Measurements from ENCODE around the gene NRL.
"Not testable (repeated sequence)": the region's sequence is repeated elsewhere in the genome, so short reads cannot be mapped to it uniquely, and the experiment has no call there.

Gene NRL

DNA sequence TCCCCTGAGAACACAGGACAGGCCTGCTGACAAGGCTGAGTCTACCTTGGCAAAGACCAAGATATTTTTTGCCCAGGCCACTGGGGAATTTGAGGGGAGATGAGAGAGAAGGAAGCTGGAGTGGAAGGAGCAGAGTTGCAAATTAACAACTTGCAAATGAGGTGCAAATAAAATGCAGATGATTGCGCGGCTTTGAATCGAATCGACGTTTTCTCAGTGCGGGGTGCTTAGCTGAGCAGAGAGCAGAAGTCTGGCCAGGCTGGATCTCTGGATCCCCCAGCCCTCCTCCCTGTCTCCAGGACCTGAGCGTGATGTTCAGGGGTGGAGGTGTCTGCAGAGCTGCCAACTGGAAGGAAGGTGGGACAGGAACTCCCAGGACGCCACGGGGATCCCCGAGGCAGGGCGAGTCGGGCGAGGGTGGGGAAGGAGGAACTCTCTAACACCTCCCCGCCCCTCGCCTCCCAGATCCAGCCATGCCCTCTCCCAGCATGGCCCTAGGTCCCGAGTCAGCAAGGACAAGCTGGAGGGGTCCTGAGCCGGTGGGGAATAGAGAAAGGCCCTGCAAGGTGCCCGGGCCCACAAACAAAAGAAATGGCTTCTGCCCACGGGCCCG lies 63.5 kb downstream of the NRL start:
- peak in 1 of 2 experiments; percentile 18 for DNase-seq

- not testable (repeated sequence) for DNase-seq
These were observed 64.0 kb downstream of the NRL start for GRCh38 chr14:24050753-24051152.

- DNase-seq: not testable (repeated sequence)
These were observed 65.7 kb downstream of the NRL start for GRCh38 chr14:24049002-24049401.

DNA sequence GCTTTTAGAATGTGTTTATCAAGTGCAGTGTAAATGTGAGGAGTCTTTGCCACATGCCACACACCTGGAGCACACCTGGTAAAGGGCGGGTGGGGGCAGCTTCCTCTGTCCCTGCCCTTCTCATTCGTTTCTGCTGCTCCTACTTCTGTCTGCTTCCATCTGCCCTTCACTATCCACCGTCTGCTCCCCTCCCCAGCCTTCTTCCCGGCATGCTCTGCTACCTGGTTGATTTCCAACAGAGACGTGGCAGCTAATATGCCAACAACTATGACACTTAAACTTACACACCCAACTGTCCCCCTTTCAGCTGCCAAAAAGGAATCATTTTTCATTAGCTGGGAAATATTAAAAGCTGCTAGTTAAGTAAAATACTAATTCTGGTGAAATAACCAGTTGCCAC lies 72.0 kb downstream of the NRL start:
- DNase-seq: no peak

DNA sequence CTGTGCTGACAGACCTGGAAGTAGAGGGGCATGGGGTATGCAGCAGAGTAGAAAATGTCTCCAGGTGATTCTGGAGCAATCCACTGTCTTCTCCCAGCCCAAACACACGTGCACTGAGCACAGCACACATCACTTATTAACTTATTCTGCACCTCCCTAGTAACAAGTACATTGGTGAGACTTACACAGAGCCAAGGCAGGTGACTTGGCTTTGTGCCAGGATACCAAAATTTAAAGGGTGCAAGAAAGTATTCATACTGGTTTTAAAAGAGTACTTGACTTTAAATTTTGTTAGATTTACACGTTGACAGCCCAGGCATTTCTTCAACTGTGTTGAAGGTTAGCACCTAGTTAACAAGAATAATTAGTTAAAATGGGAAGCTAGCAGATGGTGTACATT lies 74.1 kb downstream of the NRL start:
- no peak for DNase-seq

GRCh38 chr14:24038686-24039085 lies 76.1 kb downstream of the NRL start:
- no peak for DNase-seq

GRCh38 chr14:24037658-24038037 lies 77.1 kb downstream of the NRL start:
- DNase-seq: no peak

- DNase-seq: not testable (repeated sequence)
These were observed 77.6 kb downstream of the NRL start for GRCh38 chr14:24036963-24037657.

DNA sequence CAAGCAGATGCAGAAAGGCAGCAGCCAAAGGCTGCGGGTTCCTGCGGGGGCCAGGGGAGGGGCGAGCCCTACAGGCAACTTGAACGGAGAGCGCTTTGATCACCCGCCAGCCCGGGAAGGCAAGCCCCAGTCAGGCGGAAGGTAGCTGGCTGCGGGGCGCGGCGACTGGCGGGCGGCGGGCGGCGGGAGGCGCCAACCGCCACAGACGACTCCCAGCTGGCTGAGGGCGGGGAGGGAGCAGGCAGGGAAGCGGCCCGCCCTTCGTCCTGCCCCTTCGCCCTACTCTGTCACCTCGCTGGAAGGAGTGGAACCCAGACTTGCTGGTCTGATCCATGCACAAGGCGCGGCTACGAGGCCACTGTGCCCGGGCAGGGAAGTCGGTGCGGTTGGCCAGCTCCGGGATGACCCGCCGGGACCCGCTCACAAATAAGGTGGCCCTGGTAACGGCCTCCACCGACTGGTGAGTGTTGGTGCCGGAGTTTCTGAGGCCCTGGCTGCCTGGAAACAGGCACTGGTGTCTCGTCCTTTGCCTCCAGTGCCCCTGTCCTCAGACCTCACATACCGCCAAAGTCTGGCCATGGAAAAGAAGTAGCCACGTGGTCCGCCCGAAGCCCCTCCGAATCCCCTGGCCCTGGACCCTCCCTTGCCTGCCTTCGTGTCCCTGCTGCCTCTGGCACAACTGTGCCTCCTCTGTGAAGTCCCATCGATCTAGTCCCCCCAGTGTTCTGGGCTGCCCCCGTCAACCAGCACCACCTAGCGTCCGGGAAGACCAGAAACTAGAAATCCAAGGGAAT lies 78.4 kb downstream of the NRL start:
- peak; percentile 68 to 72 for DNase-seq

DNA sequence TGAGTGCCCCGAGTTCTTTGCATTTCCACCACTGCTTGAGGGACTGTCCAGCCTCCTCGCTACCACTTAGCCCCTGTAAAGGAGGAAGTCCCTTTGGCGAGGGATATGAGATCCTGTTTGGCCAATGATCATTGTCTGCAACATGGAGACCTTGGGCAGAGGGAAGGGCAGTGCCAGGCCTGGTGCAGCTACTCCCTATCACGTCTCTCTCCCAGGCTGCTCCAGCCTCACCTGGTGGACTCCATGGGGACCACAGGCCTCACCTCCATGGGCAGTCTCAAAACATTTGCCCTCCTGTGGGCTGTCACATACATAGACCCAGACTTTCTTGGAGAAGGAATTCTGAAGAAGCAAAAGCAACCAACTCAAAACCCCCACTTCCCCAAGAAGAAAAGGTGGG lies 79.0 kb downstream of the NRL start:
- DNase-seq: not testable (repeated sequence)

DNA sequence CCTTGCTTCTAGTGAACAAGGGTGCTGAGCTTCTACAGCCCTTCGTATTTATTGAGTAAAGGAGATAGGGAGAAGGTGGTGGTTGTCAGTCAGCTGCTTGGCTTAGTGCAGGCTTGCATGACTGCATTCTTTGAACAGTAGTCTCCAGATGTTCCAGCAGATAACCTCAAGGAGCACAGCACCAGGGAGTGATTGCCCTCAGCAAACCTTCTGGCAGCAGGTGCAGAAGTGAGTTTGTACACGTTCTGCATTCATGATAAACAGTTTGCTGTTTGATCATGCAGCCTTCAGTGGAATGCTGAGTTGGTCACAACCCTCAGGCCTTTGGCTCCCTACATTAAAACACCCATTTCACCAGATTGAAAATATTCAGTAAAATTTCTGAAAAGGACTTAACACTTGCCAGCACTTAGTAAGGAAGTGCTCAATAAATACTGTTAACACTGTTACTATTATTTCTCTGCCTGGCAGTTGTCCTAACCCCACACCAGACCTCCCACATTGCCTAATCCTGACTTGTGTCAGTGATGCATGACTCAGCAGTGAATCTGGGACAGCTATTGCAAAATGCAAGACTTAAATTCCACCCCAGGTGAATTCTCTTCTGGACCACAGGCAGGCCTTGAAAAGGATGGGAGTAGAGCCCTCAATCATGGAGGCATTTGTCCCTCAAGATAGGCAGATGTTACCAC lies 81.9 kb downstream of the NRL start:
- DNase-seq: no peak

GRCh38 chr14:24031331-24031730 lies 83.4 kb downstream of the NRL start:
- not testable (repeated sequence) for DNase-seq

DNA sequence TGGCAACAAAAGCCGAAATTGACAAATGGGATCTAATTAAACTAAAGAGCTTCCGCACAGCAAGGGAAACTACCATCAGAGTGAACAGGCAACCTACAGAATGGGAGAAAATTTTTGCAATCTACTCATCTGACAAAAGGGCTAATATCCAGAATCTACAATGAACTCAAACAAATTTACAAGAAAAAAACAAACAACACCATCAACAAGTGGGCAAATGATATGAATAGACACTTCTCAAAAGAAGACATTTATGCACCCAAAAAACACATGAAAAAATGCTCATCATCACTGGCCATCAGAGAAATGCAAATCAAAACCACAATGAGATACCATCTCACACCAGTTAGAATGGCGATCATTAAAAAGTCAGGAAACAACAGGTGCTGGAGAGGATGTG lies 85.1 kb downstream of the NRL start:
- not testable (repeated sequence) for DNase-seq

Measured in activated CD4-positive, alpha-beta T cell treated with anti-CD3 and anti-CD28 coated beads, Interleukin-2, amount 50 U/mL, for 48 hours (primary cell).